K562 (cell line): ENCODE measurements around the gene PRTN3. TPM values are rescaled to one million over a fixed set of nuclear protein-coding genes. Genes with fewer than 3 reads are reported as not detected.

ENCODE experiments used
- BRD9 ChIP-seq: fragments of 450-650 bp; IDR thresholded peaks from 2 replicates; pipeline ENCODE4 v1.6.1; 2018; ENCODE audit warnings: low read depth; ENCODE audit not compliant: partially characterized antibody
- DPF2 ChIP-seq: fragments of 450-650 bp; IDR thresholded peaks from 2 replicates; pipeline ENCODE4 v1.6.1; 2016
- ESRRA ChIP-seq: fragments of 450-650 bp; IDR thresholded peaks from 2 replicates; pipeline ENCODE4 v1.6.1; 2014; ENCODE audit warnings: low read depth, mild to moderate bottlenecking, moderate library complexity, borderline replicate concordance
- EWSR1 ChIP-seq: fragments of 450-650 bp; IDR thresholded peaks from 2 replicates; pipeline ENCODE4 v1.6.1; 2018; ENCODE audit warnings: borderline replicate concordance, mild to moderate bottlenecking, low read depth, moderate library complexity; ENCODE audit not compliant: partially characterized antibody
- HMGN3 ChIP-seq: IDR thresholded peaks from 2 replicates; pipeline ENCODE4 v1.6.1; 2011; ENCODE audit warnings: borderline replicate concordance, low read depth, mild to moderate bottlenecking, mixed read lengths, low read length; ENCODE audit not compliant: insufficient read length; ENCODE audit errors: extremely low read depth
- HNRNPH1 ChIP-seq: fragments of 200-400 bp; formaldehyde crosslinking; optimal IDR thresholded peaks from 2 replicates; pipeline ENCODE3; 2017; ENCODE audit warnings: low read depth, mild to moderate bottlenecking, low read length, moderate library complexity
- ILF3 ChIP-seq: fragments of 450-650 bp; IDR thresholded peaks from 2 replicates; pipeline ENCODE4 v1.6.1; 2018; ENCODE audit warnings: antibody characterized with exemption, mild to moderate bottlenecking, moderate library complexity, borderline replicate concordance
- NFATC3 ChIP-seq: fragments of 450-650 bp; IDR thresholded peaks from 2 replicates; pipeline ENCODE4 v1.6.1; 2017; ENCODE audit warnings: mild to moderate bottlenecking
- NR2F6 ChIP-seq: fragments of 450-650 bp; formaldehyde crosslinking; IDR thresholded peaks from 2 replicates; pipeline ENCODE4 v1.4.0; 2020; ENCODE audit warnings: mild to moderate bottlenecking
- POLR2G ChIP-seq: fragments of 200-400 bp; formaldehyde crosslinking; IDR thresholded peaks from 2 replicates; pipeline ENCODE4 v1.6.1; 2017; ENCODE audit warnings: low read depth, mild to moderate bottlenecking, antibody characterized with exemption, low read length, moderate library complexity
- SMARCE1 ChIP-seq: fragments of 450-650 bp; IDR thresholded peaks from 2 replicates; pipeline ENCODE4 v1.7.1; 2016; ENCODE audit warnings: mild to moderate bottlenecking
- SOX6 ChIP-seq: fragments of 450-650 bp; IDR thresholded peaks from 2 replicates; pipeline ENCODE4 v1.6.1; 2014; ENCODE audit warnings: mild to moderate bottlenecking
- TBP ChIP-seq: optimal IDR thresholded peaks from 2 replicates; pipeline ENCODE3; 2011; ENCODE audit warnings: low read depth, low read length, improper control_type of control experiment
- ZNF143 ChIP-seq: sonication (generic); formaldehyde crosslinking; IDR thresholded peaks from 2 replicates; pipeline ENCODE4 v1.9.0; 2022; ENCODE audit warnings: mild to moderate bottlenecking, missing genetic modification reagents
- polyA plus RNA-seq, 8 experiments: library from polyadenylated mRNA; depleted of rRNA in 4 of 8; stranded (reverse) in 5 of 8; unstranded in 3 of 8; fragments of >200 nt; fragmentation: Nextera tagmentation in 2 of 8; fragmentation: Illumina TruSeq in 1 of 8; extraction: Ambion mirVana in 2 of 8; extraction: Trizol in 1 of 8; gene quantifications; 2 replicates each; pipeline versions ENCODE4 v1.2.1 to v1.2.3, GENCODE V29; 2011 to 2014; ENCODE audit warnings: inconsistent platforms in 1 of 8, missing spikeins in 1 of 8
- total RNA-seq, 7 experiments: library from RNA; depleted of rRNA in 6 of 7; stranded (reverse); fragments of >200 nt in 6 of 7; fragmentation: Illumina TruSeq in 2 of 7; extraction: Trizol in 2 of 7; gene quantifications; 2 replicates each; pipeline versions ENCODE4 v1.2.1 to v1.2.3, GENCODE V29; 2011 to 2021; ENCODE audit warnings: low replicate concordance in 1 of 7
- TF ChIP-seq, protein P1 (sequence below): fragments of 450-650 bp; formaldehyde crosslinking; IDR thresholded peaks from 2 replicates; pipeline ENCODE4 v1.4.0; 2020; ENCODE audit warnings: mild to moderate bottlenecking, mixed read lengths
- TF ChIP-seq, protein P2 (sequence below): sonication (generic); formaldehyde crosslinking; IDR thresholded peaks from 2 replicates; pipeline ENCODE4 v1.8.0; 2022; ENCODE audit warnings: mild to moderate bottlenecking, missing genetic modification reagents
- TF ChIP-seq, protein P3 (sequence below): sonication (generic); formaldehyde crosslinking; IDR thresholded peaks from 2 replicates; pipeline ENCODE4 v1.8.1; 2023; ENCODE audit warnings: mild to moderate bottlenecking, missing genetic modification reagents
- TF ChIP-seq, protein P4 (sequence below): fragments of 450-650 bp; formaldehyde crosslinking; IDR thresholded peaks from 2 replicates; pipeline ENCODE4 v1.4.0; 2020; ENCODE audit warnings: mild to moderate bottlenecking, moderate library complexity

Gene PRTN3
- total and polyA plus RNA-seq, 9 of the 15 experiments (the other 6 are each of a cell fraction or from before 2014, with no cell fraction given) = 0.14 to 0.86 (median 0.43) TPM; not detected in 3

DNA sequence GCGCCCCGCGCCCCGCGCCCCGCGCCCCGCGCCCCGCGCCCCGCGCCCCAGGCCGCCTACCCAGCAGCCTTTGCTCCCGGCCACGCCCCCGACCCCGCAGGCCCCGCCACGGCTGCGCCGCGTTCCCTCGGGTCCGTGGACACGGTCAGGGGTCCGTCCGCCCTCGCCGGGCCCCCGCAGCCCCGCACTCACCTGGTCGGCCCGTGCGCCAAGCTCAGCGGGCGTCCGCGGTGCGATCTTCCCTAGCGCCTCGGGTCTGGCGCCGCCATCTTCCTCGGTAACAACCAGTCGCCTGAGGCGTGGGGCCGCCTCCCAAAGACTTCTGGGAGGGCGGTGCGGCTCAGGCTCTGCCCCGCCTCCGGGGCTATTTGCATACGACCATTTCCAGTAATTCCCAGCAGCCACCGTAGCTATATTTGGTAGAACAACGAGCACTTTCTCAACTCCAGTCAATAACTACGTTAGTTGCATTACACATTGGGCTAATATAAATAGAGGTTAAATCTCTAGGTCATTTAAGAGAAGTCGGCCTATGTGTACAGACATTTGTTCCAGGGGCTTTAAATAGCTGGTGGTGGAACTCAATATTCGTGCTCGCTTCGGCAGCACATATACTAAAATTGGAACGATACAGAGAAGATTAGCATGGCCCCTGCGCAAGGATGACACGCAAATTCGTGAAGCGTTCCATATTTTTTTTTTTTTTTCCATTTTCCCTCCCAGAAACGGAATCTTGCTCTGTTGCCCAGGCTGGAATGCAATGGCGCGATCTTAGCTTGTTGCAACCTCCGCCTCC, 52.3 kb downstream of the PRTN3 start, which contains the start of the genes MED16 and RNU6-9 (continued):
- TF ChIP-seq ESRRA (0 out of 2 replicates have a peak, but pooled peaks have one; percentile 39), HNRNPH1 (no peak), POLR2G (peak; percentile 95), NFATC3 (no peak), SOX6 (0 out of 2 replicates have a peak, but pooled peaks have one; percentile 51), NR2F6 (CRISPR knock-in tag) (no peak), BRD9 (peak; percentile 94), EWSR1 (no peak), ILF3 (peak; percentile 77; the same call in 1 of the 2 replicates), HMGN3 (peak; percentile 84), TBP (peak; percentile 98), DPF2 (0 out of 2 replicates have a peak, but pooled peaks have one; percentile 53), SMARCE1 (no peak), ZNF143 (CRISPR knock-in tag) (peak; percentile 85)
- TF ChIP-seq, protein P1, sequence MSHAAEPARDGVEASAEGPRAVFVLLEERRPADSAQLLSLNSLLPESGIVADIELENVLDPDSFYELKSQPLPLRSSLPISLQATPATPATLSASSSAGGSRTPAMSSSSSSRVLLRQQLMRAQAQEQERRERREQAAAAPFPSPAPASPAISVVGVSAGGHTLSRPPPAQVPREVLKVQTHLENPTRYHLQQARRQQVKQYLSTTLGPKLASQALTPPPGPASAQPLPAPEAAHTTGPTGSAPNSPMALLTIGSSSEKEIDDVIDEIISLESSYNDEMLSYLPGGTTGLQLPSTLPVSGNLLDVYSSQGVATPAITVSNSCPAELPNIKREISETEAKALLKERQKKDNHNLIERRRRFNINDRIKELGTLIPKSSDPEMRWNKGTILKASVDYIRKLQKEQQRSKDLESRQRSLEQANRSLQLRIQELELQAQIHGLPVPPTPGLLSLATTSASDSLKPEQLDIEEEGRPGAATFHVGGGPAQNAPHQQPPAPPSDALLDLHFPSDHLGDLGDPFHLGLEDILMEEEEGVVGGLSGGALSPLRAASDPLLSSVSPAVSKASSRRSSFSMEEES = no peak
- TF ChIP-seq, protein P2, sequence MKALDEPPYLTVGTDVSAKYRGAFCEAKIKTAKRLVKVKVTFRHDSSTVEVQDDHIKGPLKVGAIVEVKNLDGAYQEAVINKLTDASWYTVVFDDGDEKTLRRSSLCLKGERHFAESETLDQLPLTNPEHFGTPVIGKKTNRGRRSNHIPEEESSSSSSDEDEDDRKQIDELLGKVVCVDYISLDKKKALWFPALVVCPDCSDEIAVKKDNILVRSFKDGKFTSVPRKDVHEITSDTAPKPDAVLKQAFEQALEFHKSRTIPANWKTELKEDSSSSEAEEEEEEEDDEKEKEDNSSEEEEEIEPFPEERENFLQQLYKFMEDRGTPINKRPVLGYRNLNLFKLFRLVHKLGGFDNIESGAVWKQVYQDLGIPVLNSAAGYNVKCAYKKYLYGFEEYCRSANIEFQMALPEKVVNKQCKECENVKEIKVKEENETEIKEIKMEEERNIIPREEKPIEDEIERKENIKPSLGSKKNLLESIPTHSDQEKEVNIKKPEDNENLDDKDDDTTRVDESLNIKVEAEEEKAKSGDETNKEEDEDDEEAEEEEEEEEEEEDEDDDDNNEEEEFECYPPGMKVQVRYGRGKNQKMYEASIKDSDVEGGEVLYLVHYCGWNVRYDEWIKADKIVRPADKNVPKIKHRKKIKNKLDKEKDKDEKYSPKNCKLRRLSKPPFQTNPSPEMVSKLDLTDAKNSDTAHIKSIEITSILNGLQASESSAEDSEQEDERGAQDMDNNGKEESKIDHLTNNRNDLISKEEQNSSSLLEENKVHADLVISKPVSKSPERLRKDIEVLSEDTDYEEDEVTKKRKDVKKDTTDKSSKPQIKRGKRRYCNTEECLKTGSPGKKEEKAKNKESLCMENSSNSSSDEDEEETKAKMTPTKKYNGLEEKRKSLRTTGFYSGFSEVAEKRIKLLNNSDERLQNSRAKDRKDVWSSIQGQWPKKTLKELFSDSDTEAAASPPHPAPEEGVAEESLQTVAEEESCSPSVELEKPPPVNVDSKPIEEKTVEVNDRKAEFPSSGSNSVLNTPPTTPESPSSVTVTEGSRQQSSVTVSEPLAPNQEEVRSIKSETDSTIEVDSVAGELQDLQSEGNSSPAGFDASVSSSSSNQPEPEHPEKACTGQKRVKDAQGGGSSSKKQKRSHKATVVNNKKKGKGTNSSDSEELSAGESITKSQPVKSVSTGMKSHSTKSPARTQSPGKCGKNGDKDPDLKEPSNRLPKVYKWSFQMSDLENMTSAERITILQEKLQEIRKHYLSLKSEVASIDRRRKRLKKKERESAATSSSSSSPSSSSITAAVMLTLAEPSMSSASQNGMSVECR (CRISPR knock-in tag) = peak; percentile 81
- TF ChIP-seq, protein P3, sequence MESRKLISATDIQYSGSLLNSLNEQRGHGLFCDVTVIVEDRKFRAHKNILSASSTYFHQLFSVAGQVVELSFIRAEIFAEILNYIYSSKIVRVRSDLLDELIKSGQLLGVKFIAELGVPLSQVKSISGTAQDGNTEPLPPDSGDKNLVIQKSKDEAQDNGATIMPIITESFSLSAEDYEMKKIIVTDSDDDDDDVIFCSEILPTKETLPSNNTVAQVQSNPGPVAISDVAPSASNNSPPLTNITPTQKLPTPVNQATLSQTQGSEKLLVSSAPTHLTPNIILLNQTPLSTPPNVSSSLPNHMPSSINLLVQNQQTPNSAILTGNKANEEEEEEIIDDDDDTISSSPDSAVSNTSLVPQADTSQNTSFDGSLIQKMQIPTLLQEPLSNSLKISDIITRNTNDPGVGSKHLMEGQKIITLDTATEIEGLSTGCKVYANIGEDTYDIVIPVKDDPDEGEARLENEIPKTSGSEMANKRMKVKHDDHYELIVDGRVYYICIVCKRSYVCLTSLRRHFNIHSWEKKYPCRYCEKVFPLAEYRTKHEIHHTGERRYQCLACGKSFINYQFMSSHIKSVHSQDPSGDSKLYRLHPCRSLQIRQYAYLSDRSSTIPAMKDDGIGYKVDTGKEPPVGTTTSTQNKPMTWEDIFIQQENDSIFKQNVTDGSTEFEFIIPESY (CRISPR knock-in tag) = peak; percentile 42
- TF ChIP-seq, protein P4, sequence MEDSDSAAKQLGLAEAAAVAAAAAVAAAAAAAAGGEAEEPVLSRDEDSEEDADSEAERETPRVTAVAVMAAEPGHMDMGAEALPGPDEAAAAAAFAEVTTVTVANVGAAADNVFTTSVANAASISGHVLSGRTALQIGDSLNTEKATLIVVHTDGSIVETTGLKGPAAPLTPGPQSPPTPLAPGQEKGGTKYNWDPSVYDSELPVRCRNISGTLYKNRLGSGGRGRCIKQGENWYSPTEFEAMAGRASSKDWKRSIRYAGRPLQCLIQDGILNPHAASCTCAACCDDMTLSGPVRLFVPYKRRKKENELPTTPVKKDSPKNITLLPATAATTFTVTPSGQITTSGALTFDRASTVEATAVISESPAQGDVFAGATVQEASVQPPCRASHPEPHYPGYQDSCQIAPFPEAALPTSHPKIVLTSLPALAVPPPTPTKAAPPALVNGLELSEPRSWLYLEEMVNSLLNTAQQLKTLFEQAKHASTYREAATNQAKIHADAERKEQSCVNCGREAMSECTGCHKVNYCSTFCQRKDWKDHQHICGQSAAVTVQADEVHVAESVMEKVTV = peak; percentile 35; the same call in 1 of the 2 replicates
